ENCODE measurements around the gene TMEM80.

DNA sequence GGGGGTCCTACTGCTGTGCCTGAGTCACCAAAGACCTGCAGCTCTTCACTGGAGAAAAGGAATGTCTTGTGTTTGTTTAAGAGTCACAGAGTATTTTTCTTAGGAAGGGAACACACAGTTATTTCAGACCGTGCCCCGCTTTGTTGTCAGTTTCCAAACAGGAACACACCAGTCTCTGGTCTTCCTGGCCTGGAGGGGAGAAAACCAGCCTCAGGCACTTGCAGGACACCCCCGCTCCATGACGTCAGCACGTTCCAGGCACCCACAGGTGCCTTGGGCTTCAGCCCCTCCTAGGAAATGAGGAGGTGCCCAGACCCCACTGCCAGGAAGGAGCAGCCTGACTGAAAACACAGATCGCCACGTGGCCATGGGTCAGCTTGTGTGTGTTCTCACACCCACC lies 6.0 kb upstream of the TMEM80 start:
- TF ChIP-seq, protein P1, sequence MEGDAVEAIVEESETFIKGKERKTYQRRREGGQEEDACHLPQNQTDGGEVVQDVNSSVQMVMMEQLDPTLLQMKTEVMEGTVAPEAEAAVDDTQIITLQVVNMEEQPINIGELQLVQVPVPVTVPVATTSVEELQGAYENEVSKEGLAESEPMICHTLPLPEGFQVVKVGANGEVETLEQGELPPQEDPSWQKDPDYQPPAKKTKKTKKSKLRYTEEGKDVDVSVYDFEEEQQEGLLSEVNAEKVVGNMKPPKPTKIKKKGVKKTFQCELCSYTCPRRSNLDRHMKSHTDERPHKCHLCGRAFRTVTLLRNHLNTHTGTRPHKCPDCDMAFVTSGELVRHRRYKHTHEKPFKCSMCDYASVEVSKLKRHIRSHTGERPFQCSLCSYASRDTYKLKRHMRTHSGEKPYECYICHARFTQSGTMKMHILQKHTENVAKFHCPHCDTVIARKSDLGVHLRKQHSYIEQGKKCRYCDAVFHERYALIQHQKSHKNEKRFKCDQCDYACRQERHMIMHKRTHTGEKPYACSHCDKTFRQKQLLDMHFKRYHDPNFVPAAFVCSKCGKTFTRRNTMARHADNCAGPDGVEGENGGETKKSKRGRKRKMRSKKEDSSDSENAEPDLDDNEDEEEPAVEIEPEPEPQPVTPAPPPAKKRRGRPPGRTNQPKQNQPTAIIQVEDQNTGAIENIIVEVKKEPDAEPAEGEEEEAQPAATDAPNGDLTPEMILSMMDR (IDR thresholded peaks at IDR 0.05) = no peak
- TF ChIP-seq POLR2AphosphoS5 (IDR thresholded peaks at IDR 0.05) (no peak), EP300 (IDR thresholded peaks at IDR 0.05) (no peak)
